GM13977 (cell line): ENCODE measurements around the gene USP31.

ENCODE experiments used
- DNase-seq: peaks from one replicate; pipeline ENCODE4 v3.0.0; 2012; ENCODE audit warnings: low spot score
- CTCF ChIP-seq: IDR thresholded peaks from 2 replicates; pipeline ENCODE4 v1.5.1; 2012; ENCODE audit warnings: mild to moderate bottlenecking, control low read depth; ENCODE audit not compliant: insufficient read depth; ENCODE audit errors: extremely low read depth, missing control alignments
- in situ Hi-C: fragments of 300-500 bp; cut with MboI; formaldehyde crosslinking; loops from one replicate; pipeline ENCODE4 v1.12.0; 2022; ENCODE audit warnings: low sequenced_read_pairs, low pct_unique_long_range_greater_than_20kb, mixed read lengths, inconsistent platforms; ENCODE audit not compliant: unreplicated experiment

Gene USP31

GRCh38 chr16:23081675-23082119 lies 67.6 kb downstream of the USP31 start:
- in situ Hi-C loops = no loop called here
- TF ChIP-seq CTCF = no peak
- DNase-seq = no peak

- no peak for TF ChIP-seq CTCF
- in situ Hi-C loops = no loop called here
- no peak for DNase-seq
These were observed 68.5 kb downstream of the USP31 start for GRCh38 chr16:23080747-23081146.

- no peak for TF ChIP-seq CTCF
- DNase-seq = no peak
- in situ Hi-C loops = no loop called here
These were observed 68.9 kb downstream of the USP31 start for GRCh38 chr16:23080329-23080728.

GRCh38 chr16:23079675-23080301 lies 69.5 kb downstream of the USP31 start:
- DNase-seq = no peak
- TF ChIP-seq CTCF = no peak
- in situ Hi-C loops = no loop called here

DNA sequence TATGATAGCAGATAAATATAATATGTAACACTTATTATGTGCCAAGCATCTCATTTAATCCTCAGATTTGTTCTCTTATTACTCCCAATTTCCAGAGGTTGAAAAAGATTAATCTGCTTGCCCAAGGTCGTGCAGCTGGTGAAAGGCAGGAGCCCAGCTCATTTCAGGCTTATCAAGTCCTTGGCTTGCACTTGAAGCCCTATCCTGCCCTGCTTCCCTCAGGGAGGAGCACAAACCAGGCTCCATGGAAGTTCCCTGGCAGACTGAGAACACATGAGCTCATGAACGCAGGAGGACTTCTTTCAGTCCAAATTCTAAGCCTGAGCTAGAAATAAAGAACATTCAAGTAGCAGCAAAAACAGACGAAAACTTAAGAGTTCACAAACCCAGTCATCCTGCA lies 74.8 kb downstream of the USP31 start:
- no peak for TF ChIP-seq CTCF
- in situ Hi-C loops = no loop called here
- no peak for DNase-seq

DNA sequence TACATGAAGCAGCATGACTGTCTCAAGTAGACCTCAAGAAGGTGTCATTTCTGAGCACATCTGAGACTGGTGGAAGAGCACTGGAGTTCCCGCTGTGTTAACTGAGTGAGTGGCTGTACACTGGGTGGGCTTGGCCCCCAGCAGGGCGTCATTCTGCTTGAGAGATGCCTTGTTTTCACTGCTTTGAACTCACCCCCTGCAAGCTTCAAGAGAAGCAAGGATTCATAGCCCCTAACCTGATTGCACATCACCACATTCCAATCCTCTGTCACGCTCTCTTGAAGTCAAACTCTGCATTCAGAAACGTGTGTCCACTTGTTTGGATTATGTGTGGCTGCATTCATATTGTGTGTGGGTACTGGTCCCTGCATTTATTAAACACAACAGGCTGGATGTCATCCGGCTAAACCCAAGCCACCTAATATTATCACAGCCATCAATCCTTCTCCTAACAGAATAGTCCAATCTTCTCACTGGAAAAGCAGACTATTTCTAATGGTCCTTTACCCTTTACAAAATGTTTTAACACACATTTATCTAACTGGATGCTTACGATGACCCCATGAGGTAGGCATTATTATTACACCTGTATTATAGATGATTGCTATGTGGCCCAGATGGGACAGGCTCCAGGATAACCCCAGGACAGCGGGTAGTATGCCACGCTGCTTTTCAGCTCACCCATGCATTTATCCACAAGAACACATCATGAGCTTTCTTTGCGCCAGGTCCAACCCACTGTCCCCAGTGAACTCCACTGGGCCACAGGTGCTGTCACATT lies 76.3 kb downstream of the USP31 start:
- TF ChIP-seq CTCF = no peak
- in situ Hi-C loops = no loop called here
- DNase-seq = no peak
